HG02798 (cell line): Measurements from ENCODE around the gene SLC10A6.
"Not testable (repeated sequence)": the region's sequence is repeated elsewhere in the genome, so short reads cannot be mapped to it uniquely, and the experiment has no call there.

Experiments used
- ATAC-seq: cut with Tn5 transposase; IDR thresholded peaks from one replicate; pipeline ENCODE4 v1.9.1; 2021; ENCODE audit warnings: mild to moderate bottlenecking; ENCODE audit not compliant: unreplicated experiment, poor library complexity

The SLC10A6 gene

GRCh38 chr4:86848732-86849619, at the start of gene SLC10A6:
SLC10A6 (minus strand) TSS chr4:86849384; CDS start chr4:86849115, 269 bp downstream.
- no peak for ATAC-seq

- ATAC-seq: no peak
Measured at GRCh38 chr4:86898562-86898961, 49.4 kb upstream of the SLC10A6 start.

- ATAC-seq: no peak
Measured at GRCh38 chr4:86896596-86896995, 47.4 kb upstream of the SLC10A6 start.

GRCh38 chr4:86895692-86896488, 46.7 kb upstream of the SLC10A6 start:
- ATAC-seq: peak; percentile 58

- no peak for ATAC-seq
Measured at GRCh38 chr4:86894455-86894854, 45.3 kb upstream of the SLC10A6 start.

GRCh38 chr4:86893136-86893535, 44.0 kb upstream of the SLC10A6 start:
- ATAC-seq: no peak

- no peak for ATAC-seq
Measured at GRCh38 chr4:86892636-86892960, 43.4 kb upstream of the SLC10A6 start.

GRCh38 chr4:86891762-86892635, 42.8 kb upstream of the SLC10A6 start, which contains the start of gene C4orf36:
C4orf36 (minus strand) TSS chr4:86892422; CDS start chr4:86891520, 902 bp downstream.
- ATAC-seq: peak; percentile 60

GRCh38 chr4:86890790-86891189, 41.6 kb upstream of the SLC10A6 start:
- no peak for ATAC-seq

GRCh38 chr4:86879641-86880040, 30.5 kb upstream of the SLC10A6 start:
- no peak for ATAC-seq

- no peak for ATAC-seq
Measured at GRCh38 chr4:86878640-86879039, 29.5 kb upstream of the SLC10A6 start.

- ATAC-seq: no peak
Measured at GRCh38 chr4:86876894-86877685, 27.9 kb upstream of the SLC10A6 start.

GRCh38 chr4:86875436-86875835, 26.3 kb upstream of the SLC10A6 start:
- not testable (repeated sequence) for ATAC-seq

GRCh38 chr4:86872135-86872534, 23.0 kb upstream of the SLC10A6 start:
- no peak for ATAC-seq

- ATAC-seq: no peak
Measured at GRCh38 chr4:86870442-86871069, 21.4 kb upstream of the SLC10A6 start.

- no peak for ATAC-seq
Measured at GRCh38 chr4:86857341-86858052, 8.3 kb upstream of the SLC10A6 start.

GRCh38 chr4:86856896-86857295, 7.7 kb upstream of the SLC10A6 start:
- ATAC-seq: no peak

- no peak for ATAC-seq
Measured at GRCh38 chr4:86855572-86855971, 6.4 kb upstream of the SLC10A6 start.
